Thyroid gland (tissue), 4 donors: Measurements from ENCODE around the gene C4orf50.

Experiments used
- POLR2A ChIP-seq, 2 donors: fragments of 450-650 bp; IDR thresholded peaks; one replicate each; pipeline ENCODE4 v1.6.1; 2017; ENCODE audit warnings: antibody characterized with exemption in 2 of 2, mild to moderate bottlenecking in 2 of 2, moderate library complexity in 1 of 2
- TF ChIP-seq, protein P1 (sequence below), 6 experiments: fragments of 200-600 bp in 3 of 6; fragments of 450-650 bp in 3 of 6; sonication (generic) in 3 of 6; IDR thresholded peaks; one replicate each; pipeline ENCODE4 v1.5.1; 2016 to 2019; ENCODE audit warnings: antibody characterized with exemption in 6 of 6, mild to moderate bottlenecking in 2 of 6, inconsistent platforms in 1 of 6, moderate library complexity in 1 of 6

GRCh38 chr4:6044805-6045204 is 26.6 kb upstream of the C4orf50 start:
- TF ChIP-seq, protein P1, sequence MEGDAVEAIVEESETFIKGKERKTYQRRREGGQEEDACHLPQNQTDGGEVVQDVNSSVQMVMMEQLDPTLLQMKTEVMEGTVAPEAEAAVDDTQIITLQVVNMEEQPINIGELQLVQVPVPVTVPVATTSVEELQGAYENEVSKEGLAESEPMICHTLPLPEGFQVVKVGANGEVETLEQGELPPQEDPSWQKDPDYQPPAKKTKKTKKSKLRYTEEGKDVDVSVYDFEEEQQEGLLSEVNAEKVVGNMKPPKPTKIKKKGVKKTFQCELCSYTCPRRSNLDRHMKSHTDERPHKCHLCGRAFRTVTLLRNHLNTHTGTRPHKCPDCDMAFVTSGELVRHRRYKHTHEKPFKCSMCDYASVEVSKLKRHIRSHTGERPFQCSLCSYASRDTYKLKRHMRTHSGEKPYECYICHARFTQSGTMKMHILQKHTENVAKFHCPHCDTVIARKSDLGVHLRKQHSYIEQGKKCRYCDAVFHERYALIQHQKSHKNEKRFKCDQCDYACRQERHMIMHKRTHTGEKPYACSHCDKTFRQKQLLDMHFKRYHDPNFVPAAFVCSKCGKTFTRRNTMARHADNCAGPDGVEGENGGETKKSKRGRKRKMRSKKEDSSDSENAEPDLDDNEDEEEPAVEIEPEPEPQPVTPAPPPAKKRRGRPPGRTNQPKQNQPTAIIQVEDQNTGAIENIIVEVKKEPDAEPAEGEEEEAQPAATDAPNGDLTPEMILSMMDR (IDR thresholded peaks at IDR 0.05): no peak
- no peak for TF ChIP-seq POLR2A (IDR thresholded peaks at IDR 0.05)
